Stimulated activated CD8-positive, alpha-beta memory T cell treated with anti-CD3 and anti-CD28 coated beads, Interleukin-15, amount 100 ng/mL, for 1 hour (primary cell): ENCODE data around the gene EIF2B4.
"Not testable (repeated sequence)": the region's sequence is repeated elsewhere in the genome, so short reads cannot be mapped to it uniquely, and the experiment has no call there.

ENCODE experiments used
- DNase-seq: peaks from one replicate; pipeline ENCODE4 v3.0.0-alpha.2; 2020; ENCODE audit warnings: low read depth

EIF2B4 gene

DNA sequence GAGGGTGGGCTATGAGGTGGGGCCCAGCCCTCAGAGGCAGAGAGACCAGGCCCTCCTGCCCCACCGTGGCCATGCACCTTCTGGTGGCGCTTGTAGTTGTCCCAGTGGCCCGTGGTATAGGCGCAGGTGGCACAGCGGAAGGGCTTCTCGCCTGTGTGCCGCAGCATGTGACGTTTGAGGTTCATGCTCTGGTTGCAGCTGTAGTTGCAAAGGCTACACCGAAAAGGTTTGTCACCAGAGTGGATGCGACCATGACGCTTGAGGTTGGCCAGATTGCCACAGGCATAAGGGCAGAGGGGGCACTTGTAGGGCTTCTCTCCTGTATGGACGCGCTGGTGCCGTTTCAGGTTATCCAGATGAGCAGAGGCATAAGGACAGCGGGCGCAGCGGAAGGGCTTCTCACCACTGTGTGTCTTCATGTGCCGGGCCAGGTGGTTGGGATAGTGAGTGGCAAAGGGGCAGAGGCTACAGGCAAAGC is 7.5 kb upstream of the EIF2B4 start:
- DNase-seq: no peak

DNA sequence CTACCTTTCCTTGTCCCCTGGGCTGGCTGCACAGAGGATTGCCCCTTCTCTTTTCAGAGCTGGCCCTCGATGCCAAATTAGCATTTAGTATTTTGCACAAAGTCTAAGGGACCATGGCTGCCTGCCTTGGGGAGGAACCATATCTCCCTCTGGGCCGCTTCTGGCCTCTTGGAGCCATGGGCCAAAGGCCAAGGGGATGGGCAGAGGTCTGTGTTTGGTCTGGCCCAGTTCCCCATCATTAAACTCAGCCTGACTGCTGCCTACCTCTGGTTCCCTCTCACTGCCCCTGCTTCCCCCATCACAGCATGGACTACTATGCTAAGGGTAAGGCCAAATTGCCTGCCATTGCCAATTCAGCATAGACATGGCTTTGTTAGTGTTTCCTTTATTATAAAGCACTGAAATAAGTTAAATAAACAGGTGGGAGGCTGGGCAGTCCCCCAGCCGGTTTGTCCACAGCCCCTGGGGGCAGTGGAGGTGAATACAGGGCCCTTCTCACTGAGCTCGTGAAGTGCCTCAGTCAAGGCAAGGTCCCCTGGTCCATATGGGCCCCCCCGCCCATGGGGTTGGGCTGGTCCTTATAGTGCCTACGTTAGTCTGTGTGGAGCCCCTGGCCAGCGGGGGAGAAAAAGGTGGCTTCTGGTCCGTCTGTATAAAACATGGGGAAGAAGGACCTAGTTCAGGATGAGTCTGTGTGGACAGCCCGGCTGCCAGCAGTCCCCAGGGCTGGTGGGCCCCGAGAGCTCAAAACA is 6.9 kb upstream of the EIF2B4 start:
- DNase-seq: no peak

DNA sequence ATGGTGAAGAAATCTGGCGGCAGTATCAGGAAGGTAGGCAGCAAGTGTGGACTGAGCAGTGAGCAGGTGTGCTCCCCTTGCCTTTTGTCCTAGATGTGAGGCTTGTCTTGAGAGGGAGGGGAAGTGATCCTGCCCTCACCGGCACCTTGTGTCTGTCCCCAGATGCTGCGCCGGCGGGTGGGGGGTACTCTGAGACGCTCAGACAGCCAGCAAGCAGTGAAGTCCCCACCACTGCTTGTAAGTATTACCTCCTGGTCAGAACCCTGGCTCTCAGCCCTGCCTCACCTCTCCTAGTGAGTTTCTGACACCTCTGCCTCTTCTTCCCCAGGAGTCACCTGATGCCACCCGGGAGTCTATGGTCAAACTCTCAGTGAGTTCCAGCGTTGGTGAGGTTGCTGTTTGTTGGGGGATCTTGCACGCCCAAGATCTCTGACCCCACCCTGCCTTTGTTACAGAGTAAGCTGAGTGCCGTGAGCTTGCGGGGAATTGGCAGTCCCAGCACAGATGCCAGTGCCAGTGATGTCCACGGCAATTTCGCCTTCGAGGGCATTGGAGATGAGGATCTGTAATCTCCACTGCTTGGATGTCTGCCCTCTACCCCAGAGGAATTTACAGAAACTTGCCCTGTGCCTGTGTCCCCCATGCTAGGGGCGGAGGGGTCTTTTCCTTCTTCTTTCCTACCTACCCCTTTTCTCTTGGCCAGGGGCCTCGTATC is 6.2 kb upstream of the EIF2B4 start:
- no peak for DNase-seq

DNA sequence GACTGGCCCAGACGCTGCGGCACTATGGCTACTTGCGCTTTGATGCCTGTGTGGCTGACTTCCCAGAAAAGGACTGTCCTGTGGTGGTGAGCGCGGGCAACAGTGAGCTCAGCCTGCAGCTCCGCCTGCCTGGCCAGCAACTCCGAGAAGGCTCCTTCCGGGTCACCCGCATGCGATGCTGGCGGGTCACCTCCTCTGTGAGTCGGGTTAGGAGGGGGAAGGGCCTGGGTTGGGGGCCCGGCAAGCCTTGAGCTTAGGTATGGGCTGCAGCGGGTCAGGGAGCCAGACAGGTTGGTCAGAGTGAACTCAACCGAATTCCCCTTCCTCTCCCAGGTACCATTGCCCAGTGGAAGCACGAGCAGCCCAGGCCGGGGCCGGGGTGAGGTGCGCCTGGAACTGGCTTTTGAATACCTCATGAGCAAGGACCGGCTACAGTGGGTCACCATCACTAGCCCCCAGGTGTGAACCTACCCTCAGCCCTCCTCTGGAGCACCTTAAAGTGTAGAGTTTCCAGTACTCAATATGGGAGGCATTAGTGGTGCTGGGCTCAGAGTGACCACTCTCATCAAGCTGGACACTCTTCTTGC is 5.5 kb upstream of the EIF2B4 start:
- DNase-seq: no peak

DNA sequence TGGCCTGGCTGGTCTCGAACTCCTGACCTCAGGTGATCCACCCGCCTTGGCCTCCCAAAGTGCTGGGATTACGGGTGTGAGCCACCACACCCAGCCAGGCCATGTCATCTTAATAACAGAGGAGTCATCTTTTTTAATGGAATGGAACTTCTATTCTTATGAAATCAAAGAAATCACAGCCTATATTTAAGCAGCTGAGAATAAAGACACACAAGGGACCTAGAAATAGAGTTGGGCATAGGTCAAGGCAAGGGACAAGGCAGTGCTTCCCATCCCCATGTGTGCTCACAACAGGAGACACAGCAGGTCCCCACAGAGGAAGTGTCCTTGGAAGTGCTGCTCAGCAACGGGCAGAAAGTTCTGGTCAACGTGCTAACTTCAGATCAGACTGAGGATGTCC is 3.4 kb upstream of the EIF2B4 start:
- no peak for DNase-seq

DNA sequence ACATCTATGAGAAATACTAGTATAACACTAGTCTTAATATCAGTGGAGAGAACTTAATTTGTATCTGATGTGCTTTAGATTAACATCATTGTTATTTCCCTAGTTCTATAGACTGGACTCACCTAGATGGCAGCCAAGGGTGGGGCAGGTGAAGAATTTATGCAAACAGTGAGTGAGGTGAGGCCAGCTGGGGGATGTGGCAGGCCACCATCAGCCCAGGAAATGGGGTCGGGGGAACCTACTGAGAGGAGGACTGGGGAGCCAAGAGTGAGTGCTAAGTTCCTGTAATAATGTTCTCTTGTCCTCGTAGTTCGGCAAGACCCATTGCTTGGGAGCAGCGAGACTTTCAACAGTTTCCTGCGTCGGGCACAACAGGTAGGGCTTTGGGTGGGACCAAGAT is 2.8 kb upstream of the EIF2B4 start:
- DNase-seq: no peak

DNA sequence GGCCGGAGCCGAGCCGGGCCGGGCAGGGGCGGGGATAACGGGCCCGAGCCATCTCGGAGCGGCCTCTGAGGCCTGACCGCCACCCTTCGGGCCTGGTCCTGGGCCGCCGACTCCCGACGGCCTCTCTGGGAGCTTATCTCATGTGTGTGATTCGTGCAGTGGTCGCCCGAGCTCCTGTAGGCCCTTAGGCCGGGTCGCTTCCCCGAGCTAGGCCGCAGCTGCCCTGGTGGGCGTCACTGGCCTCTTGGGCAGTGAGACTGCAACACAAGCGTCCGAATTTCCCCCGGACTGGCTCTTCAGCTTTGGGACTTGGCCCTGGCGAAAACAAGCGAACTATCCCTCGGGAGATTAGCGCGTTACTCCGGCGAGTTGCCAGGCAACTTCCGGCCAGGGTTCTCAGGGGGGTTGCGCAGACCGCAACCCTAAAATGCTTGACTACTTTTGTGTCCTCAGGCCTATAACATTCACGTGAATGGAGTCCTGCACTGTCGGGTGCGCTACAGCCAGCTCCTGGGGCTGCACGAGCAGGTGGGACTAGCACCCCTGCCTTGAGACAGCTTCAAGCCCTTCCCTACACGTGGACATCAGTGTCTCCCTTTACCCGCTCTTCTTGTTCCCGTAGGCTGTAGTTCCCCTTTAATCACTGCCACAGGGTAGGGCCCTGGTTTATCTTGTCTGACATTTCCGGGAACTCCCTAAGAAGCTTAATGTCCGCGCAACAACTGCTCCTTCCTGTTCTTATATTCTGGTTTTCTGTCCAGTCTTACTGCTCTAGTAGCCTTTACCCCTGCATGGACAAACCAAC is 880 bp upstream of the EIF2B4 start:
- DNase-seq: no peak

DNA sequence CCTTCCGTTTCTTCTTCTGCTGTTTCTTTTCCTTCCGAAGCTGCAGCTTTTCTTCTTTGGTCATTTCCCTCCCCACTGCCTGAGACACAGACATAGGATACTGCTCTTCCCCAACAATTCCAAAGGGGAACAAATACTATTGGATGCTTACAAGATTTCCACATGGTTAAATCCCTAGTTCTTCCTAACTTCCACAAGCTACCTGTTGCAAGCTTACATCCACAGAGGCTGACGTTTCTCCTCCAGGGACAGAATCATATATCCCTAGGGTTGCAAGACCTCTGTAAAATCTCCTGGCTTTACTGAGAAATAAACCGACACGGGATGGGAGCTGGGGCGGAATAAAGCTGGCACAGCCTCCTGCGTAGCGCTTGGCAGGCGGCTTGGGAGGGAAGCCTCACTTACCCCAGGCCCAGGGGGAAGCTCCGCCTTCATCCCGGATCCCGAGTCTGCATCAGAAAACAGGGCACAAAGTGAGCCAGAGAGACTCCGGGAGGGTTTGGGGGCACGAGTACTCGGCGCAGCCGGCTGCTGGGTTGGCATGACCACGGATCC is 590 bp downstream of the EIF2B4 start:
- DNase-seq: no peak

DNA sequence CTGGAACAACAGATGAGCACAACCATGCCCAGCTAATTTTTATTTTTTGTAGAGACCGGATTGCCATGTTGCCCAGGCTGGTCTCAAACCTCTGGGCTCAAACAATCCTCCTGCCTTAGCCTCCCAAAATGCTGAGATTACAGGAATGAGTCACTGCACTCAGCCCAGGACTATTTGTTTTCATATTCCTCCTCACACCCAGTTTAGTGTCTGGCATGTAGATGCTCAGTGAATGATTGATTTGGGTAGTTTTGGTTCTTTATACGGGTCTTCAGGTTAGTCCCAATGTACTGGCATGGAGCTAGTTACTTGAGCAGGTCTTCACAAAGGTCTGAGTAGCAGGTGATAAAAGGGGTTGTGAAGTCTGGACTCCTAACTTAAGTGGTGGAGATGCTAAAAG is 6.2 kb downstream of the EIF2B4 start:
- no peak for DNase-seq

DNA sequence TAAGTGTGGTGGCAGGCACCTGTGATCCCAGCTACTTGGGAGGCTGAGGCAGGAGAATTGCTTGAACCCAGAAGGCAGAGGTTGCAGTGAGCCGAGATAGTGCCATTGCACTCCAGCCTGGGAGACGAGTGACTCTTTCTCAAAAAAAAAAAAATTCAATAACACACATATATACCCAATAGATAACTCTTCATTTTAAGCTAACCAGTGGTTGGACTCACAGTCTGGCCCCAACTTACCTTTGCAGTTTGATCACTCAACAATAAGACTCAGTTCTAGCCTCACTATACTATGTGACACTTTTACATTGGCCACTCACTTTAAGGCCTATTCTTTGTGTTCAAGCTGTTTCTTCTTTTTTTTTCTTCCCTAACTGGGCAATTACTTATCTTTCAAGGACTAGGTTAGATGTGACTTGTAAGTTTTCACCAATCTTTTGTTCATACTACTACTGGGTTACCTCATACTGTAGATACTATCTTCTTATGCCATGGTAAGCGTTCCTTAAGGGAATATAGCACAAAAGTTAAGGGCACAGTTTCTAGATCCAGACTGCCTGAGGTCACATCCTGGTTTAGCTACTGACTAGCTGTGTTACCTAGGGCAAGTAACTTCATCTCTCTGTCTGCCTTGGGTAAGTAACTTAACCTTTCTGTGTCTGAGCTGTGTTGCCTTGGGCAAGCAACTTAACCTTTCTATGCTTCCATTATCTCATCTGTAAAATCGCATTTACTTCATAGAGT is 7.3 kb downstream of the EIF2B4 start:
- DNase-seq: no peak

DNA sequence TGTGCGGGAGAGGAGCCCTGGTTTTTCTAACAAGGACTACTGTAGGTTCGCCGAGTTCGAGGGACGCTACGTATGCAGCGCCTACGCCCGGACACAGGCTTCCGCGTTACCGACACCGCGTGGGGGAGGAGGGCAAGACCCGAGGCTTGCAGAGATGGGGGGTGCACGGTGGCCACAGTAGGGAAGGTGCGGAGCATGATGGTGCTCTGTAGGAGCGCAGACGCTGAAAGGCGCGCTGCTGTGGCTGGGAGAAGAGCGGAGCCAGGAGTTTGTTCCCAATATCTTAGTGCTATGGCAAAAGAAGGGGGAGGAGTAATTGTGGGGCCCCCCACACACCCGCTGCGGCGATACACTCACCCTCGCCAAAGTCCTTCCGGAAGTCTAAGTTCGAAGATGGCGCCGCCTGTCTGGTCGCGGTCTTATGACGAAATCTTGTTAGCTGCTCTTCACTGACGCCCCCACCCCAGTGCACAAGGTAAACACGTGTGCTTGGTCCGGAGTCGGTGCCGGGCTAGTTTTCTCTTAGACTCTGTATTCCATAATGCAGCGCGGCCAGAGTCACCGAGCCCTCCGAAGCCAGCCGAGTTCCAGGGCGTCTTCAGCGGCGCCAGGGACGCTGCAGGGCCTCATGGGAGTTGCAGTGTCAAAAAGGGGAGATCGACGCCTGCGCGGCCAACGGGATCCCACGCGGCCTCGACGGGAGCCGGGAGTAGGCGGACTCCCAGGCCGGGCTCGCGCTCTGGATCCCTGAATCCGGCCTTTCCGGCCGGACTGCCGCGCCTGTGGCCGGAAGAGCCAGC is 13.6 kb downstream of the EIF2B4 start, which contains the start of gene GTF3C2:
TSS of gene GTF3C2 (minus strand) at position 383 of the 800 bp plus-strand sequence. CDS start 13,210 bp downstream, outside the sequence.
- peak; percentile 86 for DNase-seq

DNA sequence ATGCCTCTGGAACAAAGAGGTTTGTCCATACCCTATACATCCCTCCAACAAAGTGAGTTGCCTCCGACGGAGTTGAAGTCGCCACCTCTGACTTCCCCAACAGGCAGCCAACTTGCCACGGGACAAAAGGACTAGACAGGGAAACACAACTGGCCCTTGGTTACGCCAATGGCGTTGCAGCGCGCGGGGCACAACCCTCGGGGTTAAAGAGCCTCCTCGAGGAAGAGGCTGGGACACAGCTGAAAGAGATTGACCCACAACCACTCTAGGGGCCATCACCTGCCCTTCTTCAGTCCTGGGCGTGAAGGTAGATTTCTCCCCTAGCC is 14.1 kb downstream of the EIF2B4 start:
- no peak for DNase-seq

DNA sequence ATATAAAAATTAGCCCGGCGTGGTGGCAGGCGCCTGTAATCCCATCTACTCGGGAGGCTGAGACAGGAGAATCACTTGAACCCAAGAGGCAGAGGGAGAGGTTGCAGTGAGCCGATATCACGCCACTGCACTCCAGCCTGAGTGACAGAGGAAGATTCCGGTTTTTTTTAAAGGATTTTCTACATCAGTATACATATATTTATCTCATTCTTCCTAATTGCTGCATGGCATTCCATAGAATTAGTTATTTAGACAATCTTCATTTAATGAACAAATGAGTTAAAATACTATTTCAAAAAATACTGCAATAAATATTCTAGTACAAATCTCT is 15.6 kb downstream of the EIF2B4 start:
- no peak for DNase-seq

DNA sequence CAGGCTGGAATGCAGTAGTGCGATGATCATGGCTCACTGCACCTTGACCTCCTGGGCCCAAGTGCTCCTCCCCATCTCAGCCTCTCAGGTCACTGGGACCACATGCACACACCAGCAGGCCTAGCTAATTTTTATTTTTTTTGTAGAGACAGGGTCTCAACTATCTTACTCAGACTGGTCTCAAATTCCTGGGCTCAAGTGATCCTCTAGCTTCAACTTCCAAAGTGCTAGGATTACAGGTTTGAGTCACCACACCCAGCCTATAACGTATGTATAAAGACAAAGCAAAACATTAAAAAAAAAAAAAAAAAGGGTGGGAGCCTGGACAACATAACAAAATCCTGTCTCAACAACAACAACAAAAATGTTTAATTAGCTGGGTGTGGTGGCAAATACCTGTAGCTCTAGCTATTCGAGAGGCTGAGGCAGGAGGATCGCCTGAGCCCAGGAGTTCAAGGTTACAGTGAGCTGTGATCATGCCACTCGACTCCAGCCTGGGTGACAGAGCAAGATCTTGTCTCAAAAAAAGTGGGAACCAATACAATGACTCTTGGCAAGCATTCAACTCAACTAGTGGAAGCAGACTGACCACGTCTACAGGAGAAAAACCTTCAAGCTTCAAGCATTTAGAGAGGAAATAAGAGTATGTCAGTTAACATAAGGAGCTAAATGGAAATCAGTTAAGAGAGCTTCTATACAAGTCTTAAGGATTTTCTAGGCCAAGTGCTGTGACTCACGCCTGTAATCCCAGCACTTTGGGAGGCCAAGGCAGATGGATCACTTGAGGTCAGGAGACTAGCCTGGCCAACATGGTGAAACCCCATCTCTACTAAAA is 16.2 kb downstream of the EIF2B4 start:
- DNase-seq: no peak

DNA sequence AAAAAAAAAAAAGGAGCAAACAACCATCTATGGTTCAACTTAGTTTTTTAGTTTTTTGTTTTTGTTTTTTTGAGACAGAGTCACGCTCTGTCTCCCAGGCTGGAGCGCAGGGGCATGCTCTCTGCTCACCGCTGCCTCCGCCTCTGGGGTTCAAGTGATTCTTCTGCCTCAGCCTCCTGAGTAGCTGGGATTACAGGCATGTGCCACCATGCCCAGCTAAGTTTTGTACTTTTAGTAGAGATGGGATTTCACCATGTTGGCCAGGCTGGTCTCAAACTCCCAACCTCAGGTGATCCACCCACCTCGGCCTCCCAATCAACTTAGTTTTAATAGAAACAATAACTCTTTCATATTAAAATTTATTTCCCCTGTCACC is 16.8 kb downstream of the EIF2B4 start:
- DNase-seq: not testable (repeated sequence)

DNA sequence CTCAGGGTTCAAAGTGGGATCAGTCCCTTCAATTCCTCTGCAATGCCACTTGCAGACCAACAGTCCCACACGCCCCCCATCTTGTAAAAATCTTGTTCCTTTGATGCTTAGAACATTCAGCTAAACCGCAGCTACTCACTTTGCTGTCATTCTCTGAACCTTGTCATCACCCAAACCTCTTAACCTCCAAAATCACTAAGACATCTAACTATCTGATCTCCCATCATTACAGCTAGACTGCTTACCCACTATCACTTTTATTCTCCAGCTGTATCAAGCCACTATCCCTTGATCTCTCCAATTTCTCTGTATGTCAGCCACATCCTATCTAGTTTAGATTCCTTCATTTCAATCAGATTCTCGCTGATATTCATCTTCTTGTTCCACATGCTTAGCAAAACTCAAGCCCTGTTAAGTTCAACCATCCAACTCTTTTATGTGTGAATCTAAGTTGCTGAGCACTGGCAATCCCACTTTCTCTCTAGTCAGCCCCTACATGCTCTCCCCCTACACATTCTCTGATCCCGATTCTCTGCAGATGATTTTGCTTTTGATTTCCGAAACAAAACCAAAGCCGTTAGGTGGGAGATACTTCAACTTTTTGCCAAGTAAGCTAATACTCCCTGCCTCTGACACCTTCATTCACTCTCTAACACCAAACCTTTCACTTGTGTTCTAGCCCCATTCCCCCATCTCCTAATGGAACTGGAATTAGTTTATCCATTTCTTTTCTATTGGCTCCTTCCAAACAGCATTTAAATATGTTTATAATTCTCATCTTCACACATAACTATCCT is 18.1 kb downstream of the EIF2B4 start:
- no peak for DNase-seq

DNA sequence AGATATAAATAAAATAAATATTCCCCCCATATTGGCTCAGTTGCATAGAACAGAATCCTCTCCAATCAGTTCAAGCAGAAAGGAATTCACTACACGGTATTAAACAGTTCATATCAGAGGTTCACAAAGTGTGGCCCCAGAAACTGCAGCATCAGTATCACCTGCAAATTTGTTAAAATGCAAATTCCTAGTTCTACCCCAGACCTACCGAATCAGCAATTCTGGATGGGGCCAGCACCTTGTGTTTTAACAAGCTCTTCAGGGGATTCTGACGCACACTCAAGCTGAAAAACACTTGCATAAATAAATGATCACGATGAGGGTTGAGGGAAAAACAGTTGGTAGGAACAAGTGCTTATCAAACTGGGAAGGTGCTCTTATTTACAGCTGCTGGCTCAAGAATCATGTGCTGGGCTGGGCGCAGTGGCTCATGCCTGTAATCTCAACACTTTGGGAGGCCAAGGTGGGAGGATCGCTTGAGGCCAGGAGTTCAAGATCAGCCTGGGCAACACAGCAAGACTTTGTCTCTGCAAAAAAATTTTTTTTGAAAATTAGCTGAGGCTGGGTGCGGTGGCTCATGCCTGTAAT is 19.9 kb downstream of the EIF2B4 start:
- DNase-seq: no peak

DNA sequence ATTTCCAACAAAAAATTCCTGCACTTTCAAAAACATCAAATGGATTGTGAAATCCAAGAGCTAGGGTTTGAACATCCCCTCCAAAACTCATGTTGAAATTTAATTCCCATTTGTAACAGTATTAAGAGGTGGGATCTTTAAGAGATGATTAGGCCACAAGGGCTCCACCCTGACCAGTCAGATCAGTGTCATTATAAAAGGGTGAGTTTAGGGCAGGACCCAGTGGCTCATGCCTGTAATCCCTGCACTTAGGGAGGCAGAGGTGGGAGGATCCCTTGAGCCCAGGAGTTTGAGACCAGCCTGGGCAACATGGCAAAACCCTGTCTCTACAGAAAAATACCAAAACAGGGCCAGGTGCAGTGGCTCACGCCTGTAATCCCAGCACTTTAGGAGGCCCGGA is 22.5 kb downstream of the EIF2B4 start:
- no peak for DNase-seq

DNA sequence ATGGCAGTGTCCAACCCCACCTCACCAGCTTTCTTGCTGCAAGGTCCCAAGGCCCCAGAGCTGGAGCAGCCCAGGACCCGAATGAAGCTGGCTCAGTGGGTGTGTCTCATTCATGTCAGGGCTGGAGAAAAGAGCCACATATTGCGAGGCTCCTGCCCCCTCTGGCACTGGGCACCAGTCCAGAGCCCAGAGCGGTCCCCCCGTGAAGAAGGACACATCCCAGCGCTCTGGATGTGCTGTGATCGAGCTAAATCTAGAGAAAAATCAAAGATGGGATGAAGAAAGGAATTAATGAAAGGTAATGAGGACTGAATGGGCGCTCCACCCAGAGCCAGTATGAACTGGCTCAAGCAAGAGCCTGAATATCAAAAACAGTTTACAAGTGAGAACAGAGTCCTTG is 34.0 kb downstream of the EIF2B4 start:
- no peak for DNase-seq
